ENCODE results near the gene CYREN. TPM values are rescaled to one million over a fixed set of nuclear protein-coding genes. Genes with fewer than 3 reads are reported as not detected.

Gene CYREN
- total and polyA plus RNA-seq, 9 of the 15 experiments (the other 6 are each of a cell fraction or from before 2014, with no cell fraction given), result 13.9 to 108 (median 88.8) TPM

DNA sequence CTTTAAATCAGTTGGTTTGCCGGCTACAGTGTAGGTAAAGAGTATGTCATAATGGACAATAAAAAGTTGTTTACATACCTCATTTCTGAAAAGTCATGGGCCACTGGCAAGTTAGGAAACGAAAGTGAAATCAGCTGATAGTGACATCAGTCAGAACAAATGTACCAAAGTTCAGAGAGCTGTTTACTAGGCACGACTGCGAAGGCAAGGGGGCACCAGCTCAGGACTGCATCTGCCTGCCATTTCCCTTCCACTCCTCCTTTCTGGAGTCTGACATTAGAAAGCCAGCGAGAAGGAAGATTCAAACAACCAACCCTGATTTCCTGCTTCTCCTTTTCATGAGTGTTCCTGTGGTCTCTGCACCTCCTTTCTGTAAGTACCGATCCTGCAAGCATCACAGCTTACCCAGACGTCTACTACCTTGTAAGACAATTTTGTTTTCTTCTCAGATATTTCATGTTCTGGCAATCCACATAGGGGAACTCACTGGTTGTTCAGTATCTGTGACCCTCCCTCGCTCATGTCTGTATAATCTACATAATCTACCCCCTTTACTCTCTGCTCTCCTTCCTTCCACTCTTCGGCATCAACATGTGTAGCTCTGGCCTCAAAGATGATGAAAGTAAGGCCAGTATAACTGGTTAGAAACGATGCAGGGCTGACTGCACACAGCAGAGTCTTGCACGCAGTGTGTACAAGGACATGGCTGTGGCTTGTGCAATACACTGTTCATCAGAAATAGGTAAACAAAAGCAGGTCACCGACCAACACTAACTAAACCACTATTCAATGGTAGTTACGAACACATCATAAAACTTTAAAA lies 22.4 kb downstream of the CYREN start, which contains the start of gene TMEM140 (continued):
- TF ChIP-seq, protein P1, sequence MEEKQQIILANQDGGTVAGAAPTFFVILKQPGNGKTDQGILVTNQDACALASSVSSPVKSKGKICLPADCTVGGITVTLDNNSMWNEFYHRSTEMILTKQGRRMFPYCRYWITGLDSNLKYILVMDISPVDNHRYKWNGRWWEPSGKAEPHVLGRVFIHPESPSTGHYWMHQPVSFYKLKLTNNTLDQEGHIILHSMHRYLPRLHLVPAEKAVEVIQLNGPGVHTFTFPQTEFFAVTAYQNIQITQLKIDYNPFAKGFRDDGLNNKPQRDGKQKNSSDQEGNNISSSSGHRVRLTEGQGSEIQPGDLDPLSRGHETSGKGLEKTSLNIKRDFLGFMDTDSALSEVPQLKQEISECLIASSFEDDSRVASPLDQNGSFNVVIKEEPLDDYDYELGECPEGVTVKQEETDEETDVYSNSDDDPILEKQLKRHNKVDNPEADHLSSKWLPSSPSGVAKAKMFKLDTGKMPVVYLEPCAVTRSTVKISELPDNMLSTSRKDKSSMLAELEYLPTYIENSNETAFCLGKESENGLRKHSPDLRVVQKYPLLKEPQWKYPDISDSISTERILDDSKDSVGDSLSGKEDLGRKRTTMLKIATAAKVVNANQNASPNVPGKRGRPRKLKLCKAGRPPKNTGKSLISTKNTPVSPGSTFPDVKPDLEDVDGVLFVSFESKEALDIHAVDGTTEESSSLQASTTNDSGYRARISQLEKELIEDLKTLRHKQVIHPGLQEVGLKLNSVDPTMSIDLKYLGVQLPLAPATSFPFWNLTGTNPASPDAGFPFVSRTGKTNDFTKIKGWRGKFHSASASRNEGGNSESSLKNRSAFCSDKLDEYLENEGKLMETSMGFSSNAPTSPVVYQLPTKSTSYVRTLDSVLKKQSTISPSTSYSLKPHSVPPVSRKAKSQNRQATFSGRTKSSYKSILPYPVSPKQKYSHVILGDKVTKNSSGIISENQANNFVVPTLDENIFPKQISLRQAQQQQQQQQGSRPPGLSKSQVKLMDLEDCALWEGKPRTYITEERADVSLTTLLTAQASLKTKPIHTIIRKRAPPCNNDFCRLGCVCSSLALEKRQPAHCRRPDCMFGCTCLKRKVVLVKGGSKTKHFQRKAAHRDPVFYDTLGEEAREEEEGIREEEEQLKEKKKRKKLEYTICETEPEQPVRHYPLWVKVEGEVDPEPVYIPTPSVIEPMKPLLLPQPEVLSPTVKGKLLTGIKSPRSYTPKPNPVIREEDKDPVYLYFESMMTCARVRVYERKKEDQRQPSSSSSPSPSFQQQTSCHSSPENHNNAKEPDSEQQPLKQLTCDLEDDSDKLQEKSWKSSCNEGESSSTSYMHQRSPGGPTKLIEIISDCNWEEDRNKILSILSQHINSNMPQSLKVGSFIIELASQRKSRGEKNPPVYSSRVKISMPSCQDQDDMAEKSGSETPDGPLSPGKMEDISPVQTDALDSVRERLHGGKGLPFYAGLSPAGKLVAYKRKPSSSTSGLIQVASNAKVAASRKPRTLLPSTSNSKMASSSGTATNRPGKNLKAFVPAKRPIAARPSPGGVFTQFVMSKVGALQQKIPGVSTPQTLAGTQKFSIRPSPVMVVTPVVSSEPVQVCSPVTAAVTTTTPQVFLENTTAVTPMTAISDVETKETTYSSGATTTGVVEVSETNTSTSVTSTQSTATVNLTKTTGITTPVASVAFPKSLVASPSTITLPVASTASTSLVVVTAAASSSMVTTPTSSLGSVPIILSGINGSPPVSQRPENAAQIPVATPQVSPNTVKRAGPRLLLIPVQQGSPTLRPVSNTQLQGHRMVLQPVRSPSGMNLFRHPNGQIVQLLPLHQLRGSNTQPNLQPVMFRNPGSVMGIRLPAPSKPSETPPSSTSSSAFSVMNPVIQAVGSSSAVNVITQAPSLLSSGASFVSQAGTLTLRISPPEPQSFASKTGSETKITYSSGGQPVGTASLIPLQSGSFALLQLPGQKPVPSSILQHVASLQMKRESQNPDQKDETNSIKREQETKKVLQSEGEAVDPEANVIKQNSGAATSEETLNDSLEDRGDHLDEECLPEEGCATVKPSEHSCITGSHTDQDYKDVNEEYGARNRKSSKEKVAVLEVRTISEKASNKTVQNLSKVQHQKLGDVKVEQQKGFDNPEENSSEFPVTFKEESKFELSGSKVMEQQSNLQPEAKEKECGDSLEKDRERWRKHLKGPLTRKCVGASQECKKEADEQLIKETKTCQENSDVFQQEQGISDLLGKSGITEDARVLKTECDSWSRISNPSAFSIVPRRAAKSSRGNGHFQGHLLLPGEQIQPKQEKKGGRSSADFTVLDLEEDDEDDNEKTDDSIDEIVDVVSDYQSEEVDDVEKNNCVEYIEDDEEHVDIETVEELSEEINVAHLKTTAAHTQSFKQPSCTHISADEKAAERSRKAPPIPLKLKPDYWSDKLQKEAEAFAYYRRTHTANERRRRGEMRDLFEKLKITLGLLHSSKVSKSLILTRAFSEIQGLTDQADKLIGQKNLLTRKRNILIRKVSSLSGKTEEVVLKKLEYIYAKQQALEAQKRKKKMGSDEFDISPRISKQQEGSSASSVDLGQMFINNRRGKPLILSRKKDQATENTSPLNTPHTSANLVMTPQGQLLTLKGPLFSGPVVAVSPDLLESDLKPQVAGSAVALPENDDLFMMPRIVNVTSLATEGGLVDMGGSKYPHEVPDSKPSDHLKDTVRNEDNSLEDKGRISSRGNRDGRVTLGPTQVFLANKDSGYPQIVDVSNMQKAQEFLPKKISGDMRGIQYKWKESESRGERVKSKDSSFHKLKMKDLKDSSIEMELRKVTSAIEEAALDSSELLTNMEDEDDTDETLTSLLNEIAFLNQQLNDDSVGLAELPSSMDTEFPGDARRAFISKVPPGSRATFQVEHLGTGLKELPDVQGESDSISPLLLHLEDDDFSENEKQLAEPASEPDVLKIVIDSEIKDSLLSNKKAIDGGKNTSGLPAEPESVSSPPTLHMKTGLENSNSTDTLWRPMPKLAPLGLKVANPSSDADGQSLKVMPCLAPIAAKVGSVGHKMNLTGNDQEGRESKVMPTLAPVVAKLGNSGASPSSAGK (IDR thresholded peaks at IDR 0.05), result peak; percentile 16
- TF ChIP-seq ZNF212 (CRISPR knock-in tag; IDR thresholded peaks at IDR 0.05), result no peak
- TF ChIP-seq NFIX (CRISPR knock-in tag; IDR thresholded peaks at IDR 0.05; ENCODE audit: low read depth), result no peak
- TF ChIP-seq ZBTB43 (CRISPR knock-in tag; IDR thresholded peaks at IDR 0.05), result no peak
- TF ChIP-seq, protein P2, sequence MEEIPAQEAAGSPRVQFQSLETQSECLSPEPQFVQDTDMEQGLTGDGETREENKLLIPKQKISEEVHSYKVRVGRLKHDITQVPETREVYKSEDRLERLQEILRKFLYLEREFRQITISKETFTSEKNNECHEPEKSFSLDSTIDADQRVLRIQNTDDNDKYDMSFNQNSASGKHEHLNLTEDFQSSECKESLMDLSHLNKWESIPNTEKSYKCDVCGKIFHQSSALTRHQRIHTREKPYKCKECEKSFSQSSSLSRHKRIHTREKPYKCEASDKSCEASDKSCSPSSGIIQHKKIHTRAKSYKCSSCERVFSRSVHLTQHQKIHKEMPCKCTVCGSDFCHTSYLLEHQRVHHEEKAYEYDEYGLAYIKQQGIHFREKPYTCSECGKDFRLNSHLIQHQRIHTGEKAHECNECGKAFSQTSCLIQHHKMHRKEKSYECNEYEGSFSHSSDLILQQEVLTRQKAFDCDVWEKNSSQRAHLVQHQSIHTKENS (CRISPR knock-in tag; IDR thresholded peaks at IDR 0.05), result no peak
- TF ChIP-seq KAT8 (IDR thresholded peaks at IDR 0.05; ENCODE audit: low read depth), result no peak
- TF ChIP-seq NCOA4 (IDR thresholded peaks at IDR 0.05; ENCODE audit: partially characterized antibody), result no peak
- TF ChIP-seq NCOR1 (IDR thresholded peaks at IDR 0.05), result no peak
- TF ChIP-seq ZC3H11A (IDR thresholded peaks at IDR 0.05; ENCODE audit: low read depth, low read length), result no peak
- no peak for TF ChIP-seq ZNF780A (CRISPR knock-in tag; IDR thresholded peaks at IDR 0.05)
- TF ChIP-seq TOE1 (IDR thresholded peaks at IDR 0.05; ENCODE audit: borderline replicate concordance), result no peak
- TF ChIP-seq TOE1 (CRISPR knock-in tag; IDR thresholded peaks at IDR 0.05; ENCODE audit: borderline replicate concordance, low read depth), result no peak
- TF ChIP-seq SP2 (IDR thresholded peaks at IDR 0.05; ENCODE audit: extremely low read depth, low read depth, low read length, poor library complexity, severe bottlenecking), result no peak
- no peak for TF ChIP-seq FIP1L1 (IDR thresholded peaks at IDR 0.05; ENCODE audit: low read depth, low read length, poor library complexity, severe bottlenecking)
